OCI-LY7 (cell line): ENCODE results near the gene FUCA2. TPM values are rescaled to one million over a fixed set of nuclear protein-coding genes. Genes with fewer than 3 reads are reported as not detected.

Experiments used
- BruUV-seq: library from RNA; stranded (reverse); fragments of 400-500 nt; replicated peaks from 2 replicates; lab custom pipeline; 2021; lab: Mats Ljungman, UMichigan
- CTCF ChIA-PET: fragments of 300-600 bp; sonication (Branson Sonifier 250); formaldehyde crosslinking; loops from one replicate; lab custom pipeline; 2022; ENCODE audit warnings: antibody characterized with exemption; ENCODE audit not compliant: unreplicated experiment; lab: Charles Lee
- POLR2A ChIA-PET: fragments of 300-600 bp; sonication (Branson Sonifier 250); formaldehyde crosslinking; loops from one replicate; lab custom pipeline; 2022; ENCODE audit warnings: antibody characterized with exemption; lab: Charles Lee
- DNase-seq: peaks from one replicate; pipeline ENCODE4 v3.0.0-alpha.2; 2015; ENCODE audit warnings: low spot score
- H2AFZ ChIP-seq: fragments of 200-600 bp; sonication (generic), shearing (Covaris generic); 2 replicates; pipeline ENCODE4 v1.6.1; 2014; ENCODE audit warnings: mild to moderate bottlenecking, antibody characterized with exemption, low read length, moderate library complexity
- H3K27ac ChIP-seq: fragments of 200-600 bp; sonication (generic); 2 replicates; pipeline ENCODE4 v1.5.1; 2014; ENCODE audit warnings: mixed run types, low read depth, mild to moderate bottlenecking, moderate library complexity, low read length, inconsistent platforms; ENCODE audit not compliant: poor library complexity, severe bottlenecking
- H3K36me3 ChIP-seq: fragments of 200-600 bp; sonication (generic); 2 replicates; pipeline ENCODE4 v1.6.1; 2014; ENCODE audit warnings: mild to moderate bottlenecking, antibody characterized with exemption, low read length, moderate library complexity, mixed read lengths; ENCODE audit not compliant: insufficient read depth
- H3K4me1 ChIP-seq: fragments of 200-600 bp; sonication (generic); 2 replicates; pipeline ENCODE4 v1.5.1; 2014; ENCODE audit warnings: mild to moderate bottlenecking, low read length; ENCODE audit not compliant: insufficient read depth, poor library complexity, severe bottlenecking
- H3K4me2 ChIP-seq: fragments of 200-600 bp; sonication (generic); 2 replicates; pipeline ENCODE4 v1.6.1; 2014; ENCODE audit warnings: mild to moderate bottlenecking, low read length
- H3K4me3 ChIP-seq: fragments of 200-600 bp; sonication (generic); 2 replicates; pipeline ENCODE4 v1.5.1; 2014; ENCODE audit warnings: mild to moderate bottlenecking, low read depth, low read length; ENCODE audit not compliant: poor library complexity, severe bottlenecking
- H3K79me2 ChIP-seq: fragments of 200-600 bp; sonication (generic); 2 replicates; pipeline ENCODE4 v1.6.1; 2016; ENCODE audit warnings: low read depth, mild to moderate bottlenecking, low read length, moderate library complexity, mixed read lengths; ENCODE audit not compliant: insufficient read depth
- H3K9me2 ChIP-seq: fragments of 200-600 bp; sonication (generic); 2 replicates; pipeline ENCODE4 v1.6.1; 2016; ENCODE audit warnings: mild to moderate bottlenecking, low read length, mixed read lengths; ENCODE audit not compliant: insufficient read depth
- H3K9me3 ChIP-seq: fragments of 200-600 bp; sonication (generic); 2 replicates; pipeline ENCODE4 v1.6.1; 2014; ENCODE audit warnings: mild to moderate bottlenecking, mixed run types, low read length, mixed read lengths
- H4K20me1 ChIP-seq: fragments of 200-600 bp; sonication (generic); 2 replicates; pipeline ENCODE4 v1.6.1; 2014; ENCODE audit warnings: mild to moderate bottlenecking, antibody characterized with exemption, low read length, moderate library complexity, mixed read lengths; ENCODE audit not compliant: insufficient read depth
- CTCF ChIP-seq: fragments of 200-600 bp; sonication (generic); conservative IDR thresholded peaks from 2 replicates; pipeline ENCODE4 v1.5.1; 2014; ENCODE audit warnings: mild to moderate bottlenecking, antibody characterized with exemption, low read length, moderate library complexity, mixed read lengths
- EZH2phosphoT487 ChIP-seq: fragments of 200-600 bp; sonication (generic); IDR thresholded peaks from 2 replicates; pipeline ENCODE4 v1.6.1; 2018; ENCODE audit warnings: low read depth, borderline replicate concordance, mild to moderate bottlenecking, mixed run types, antibody characterized with exemption, low read length, moderate library complexity, mixed read lengths
- intact Hi-C: fragments of 100-400 bp; cut with micrococcal nuclease; formaldehyde crosslinking; loops from one replicate; pipeline ENCODE4 v1.10.0; 2022; ENCODE audit not compliant: unreplicated experiment
- total RNA-seq, 2 experiments: library from RNA; depleted of rRNA in 1 of 2; stranded (reverse); fragments of >200 nt in 1 of 2; shearing (Covaris generic) in 1 of 2; gene quantifications; 2 replicates each; pipeline ENCODE4 v1.2.3, GENCODE V29; 2014 to 2022

Gene FUCA2
- total RNA-seq, 2 experiments from 2014 or later = not detected

- no peaks in the 10 kb centered on the region for H3K36me3 ChIP-seq
- no peak for DNase-seq
- H3K4me3 ChIP-seq = no peak overlapping the region
- ChIA-PET POLR2A (interaction anchor here (0.6 kb wide), 2 partner anchors 10 to 11 kb away, joined by 3 to 4 read pairs; no protein-coding TSS in a partner anchor), CTCF (no interaction called here)
- BruUV-seq = no TSS peak
- no peaks in the 10 kb centered on the region for H3K9me2 ChIP-seq
- no peaks in the 10 kb centered on the region for H3K4me1 ChIP-seq
- no peaks in the 10 kb centered on the region for H4K20me1 ChIP-seq
- no peaks in the 10 kb centered on the region for H3K9me3 ChIP-seq
- no peak overlapping the region for H3K4me2 ChIP-seq
- no peak overlapping the region for H3K27ac ChIP-seq
- intact Hi-C loops = no loop called here
- TF ChIP-seq CTCF (no peak), EZH2phosphoT487 (no peak)
- no peaks in the 10 kb centered on the region for H3K79me2 ChIP-seq
- H2AFZ ChIP-seq = no peak overlapping the region
Observed at GRCh38 chr6:143549221-143549948, 37.9 kb upstream of the FUCA2 start.

GRCh38 chr6:143546599-143546998 is 35.1 kb upstream of the FUCA2 start:
- Histone ChIP-seq H3K9me3 (no peaks in the 10 kb centered on the region), H3K4me2 (no peak overlapping the region), H3K9me2 (no peaks in the 10 kb centered on the region), H3K79me2 (no peaks in the 10 kb centered on the region), H3K4me1 (no peaks in the 10 kb centered on the region), H3K36me3 (no peaks in the 10 kb centered on the region), H3K27ac (no peak overlapping the region), H2AFZ (no peak overlapping the region), H3K4me3 (no peak overlapping the region), H4K20me1 (no peaks in the 10 kb centered on the region)
- TF ChIP-seq CTCF (no peak), EZH2phosphoT487 (no peak)
- no TSS peak for BruUV-seq
- POLR2A ChIA-PET = no interaction called here
- no peak for DNase-seq
- intact Hi-C loops = no loop called here
- CTCF ChIA-PET = no interaction called here

GRCh38 chr6:143545976-143546547 is 34.5 kb upstream of the FUCA2 start:
- Histone ChIP-seq H3K36me3 (no peaks in the 10 kb centered on the region), H3K9me3 (no peaks in the 10 kb centered on the region), H3K79me2 (no peaks in the 10 kb centered on the region), H2AFZ (no peak overlapping the region), H3K4me3 (no peak overlapping the region), H3K4me1 (no peaks in the 10 kb centered on the region), H3K4me2 (no peak overlapping the region), H3K27ac (no peak overlapping the region), H4K20me1 (no peaks in the 10 kb centered on the region), H3K9me2 (no peaks in the 10 kb centered on the region)
- no peak for DNase-seq
- ChIA-PET POLR2A (no interaction called here), CTCF (no interaction called here)
- no TSS peak for BruUV-seq
- TF ChIP-seq EZH2phosphoT487 (no peak), CTCF (no peak)
- intact Hi-C loops = no loop called here
